Thyroid gland (tissue), 4 donors: ENCODE measurements around the gene FAM193B.

ENCODE experiments used
- CTCF ChIP-seq, 6 experiments: fragments of 200-600 bp in 3 of 6; fragments of 450-650 bp in 3 of 6; sonication (generic) in 3 of 6; IDR thresholded peaks; one replicate each; pipeline ENCODE4 v1.5.1; 2016 to 2019; ENCODE audit warnings: antibody characterized with exemption in 6 of 6, mild to moderate bottlenecking in 2 of 6, inconsistent platforms in 1 of 6, moderate library complexity in 1 of 6
- POLR2A ChIP-seq, 2 donors: fragments of 450-650 bp; IDR thresholded peaks; one replicate each; pipeline ENCODE4 v1.6.1; 2017; ENCODE audit warnings: antibody characterized with exemption in 2 of 2, mild to moderate bottlenecking in 2 of 2, moderate library complexity in 1 of 2

DNA sequence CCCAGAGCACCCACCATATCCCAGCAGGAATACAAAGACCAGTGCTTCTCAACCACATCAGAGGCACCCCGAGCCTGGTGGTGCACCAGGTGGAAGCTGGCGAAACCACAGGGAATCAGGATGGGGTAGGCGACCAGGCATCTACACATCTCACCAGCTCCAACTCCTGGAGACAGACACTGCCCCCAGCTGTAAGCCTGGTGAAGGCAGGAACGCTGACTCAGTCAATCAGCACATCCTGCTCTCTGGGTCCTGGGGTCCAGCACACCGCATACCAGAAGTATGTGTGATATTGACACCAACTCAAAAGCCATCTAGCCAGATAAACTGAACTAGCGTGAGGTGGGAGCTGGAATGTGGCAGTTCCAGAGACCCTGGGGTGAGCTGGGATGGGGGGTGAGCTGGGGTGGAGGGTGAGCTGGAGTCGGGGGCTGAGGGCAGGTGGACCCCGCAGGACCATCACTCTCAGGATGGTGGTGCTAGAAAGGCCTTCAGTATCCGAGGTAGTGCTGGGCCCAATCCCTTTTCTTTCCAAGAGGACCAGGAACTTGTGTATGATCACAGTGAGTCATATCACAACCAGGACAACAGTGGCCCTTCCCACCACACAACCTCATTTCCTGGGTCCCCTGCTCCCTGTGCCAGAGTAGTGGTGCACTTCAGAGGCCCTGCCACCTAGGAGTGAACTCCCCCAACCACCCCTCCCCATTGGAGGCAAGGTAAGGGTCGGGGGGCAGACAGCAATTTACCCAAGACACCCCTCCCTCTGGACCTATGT, 83.4 kb downstream of the FAM193B start:
- TF ChIP-seq CTCF (IDR thresholded peaks at IDR 0.05) (no peak), POLR2A (IDR thresholded peaks at IDR 0.05) (no peak)
